HG03571 (cell line): Measurements from ENCODE around the gene CARD10.

ENCODE experiments used
- ATAC-seq: cut with Tn5 transposase; IDR thresholded peaks from one replicate; pipeline ENCODE4 v1.9.1; 2021; ENCODE audit not compliant: unreplicated experiment

CARD10 gene, protein sequence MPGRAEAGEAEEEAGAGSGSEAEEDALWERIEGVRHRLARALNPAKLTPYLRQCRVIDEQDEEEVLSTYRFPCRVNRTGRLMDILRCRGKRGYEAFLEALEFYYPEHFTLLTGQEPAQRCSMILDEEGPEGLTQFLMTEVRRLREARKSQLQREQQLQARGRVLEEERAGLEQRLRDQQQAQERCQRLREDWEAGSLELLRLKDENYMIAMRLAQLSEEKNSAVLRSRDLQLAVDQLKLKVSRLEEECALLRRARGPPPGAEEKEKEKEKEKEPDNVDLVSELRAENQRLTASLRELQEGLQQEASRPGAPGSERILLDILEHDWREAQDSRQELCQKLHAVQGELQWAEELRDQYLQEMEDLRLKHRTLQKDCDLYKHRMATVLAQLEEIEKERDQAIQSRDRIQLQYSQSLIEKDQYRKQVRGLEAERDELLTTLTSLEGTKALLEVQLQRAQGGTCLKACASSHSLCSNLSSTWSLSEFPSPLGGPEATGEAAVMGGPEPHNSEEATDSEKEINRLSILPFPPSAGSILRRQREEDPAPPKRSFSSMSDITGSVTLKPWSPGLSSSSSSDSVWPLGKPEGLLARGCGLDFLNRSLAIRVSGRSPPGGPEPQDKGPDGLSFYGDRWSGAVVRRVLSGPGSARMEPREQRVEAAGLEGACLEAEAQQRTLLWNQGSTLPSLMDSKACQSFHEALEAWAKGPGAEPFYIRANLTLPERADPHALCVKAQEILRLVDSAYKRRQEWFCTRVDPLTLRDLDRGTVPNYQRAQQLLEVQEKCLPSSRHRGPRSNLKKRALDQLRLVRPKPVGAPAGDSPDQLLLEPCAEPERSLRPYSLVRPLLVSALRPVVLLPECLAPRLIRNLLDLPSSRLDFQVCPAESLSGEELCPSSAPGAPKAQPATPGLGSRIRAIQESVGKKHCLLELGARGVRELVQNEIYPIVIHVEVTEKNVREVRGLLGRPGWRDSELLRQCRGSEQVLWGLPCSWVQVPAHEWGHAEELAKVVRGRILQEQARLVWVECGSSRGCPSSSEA

DNA sequence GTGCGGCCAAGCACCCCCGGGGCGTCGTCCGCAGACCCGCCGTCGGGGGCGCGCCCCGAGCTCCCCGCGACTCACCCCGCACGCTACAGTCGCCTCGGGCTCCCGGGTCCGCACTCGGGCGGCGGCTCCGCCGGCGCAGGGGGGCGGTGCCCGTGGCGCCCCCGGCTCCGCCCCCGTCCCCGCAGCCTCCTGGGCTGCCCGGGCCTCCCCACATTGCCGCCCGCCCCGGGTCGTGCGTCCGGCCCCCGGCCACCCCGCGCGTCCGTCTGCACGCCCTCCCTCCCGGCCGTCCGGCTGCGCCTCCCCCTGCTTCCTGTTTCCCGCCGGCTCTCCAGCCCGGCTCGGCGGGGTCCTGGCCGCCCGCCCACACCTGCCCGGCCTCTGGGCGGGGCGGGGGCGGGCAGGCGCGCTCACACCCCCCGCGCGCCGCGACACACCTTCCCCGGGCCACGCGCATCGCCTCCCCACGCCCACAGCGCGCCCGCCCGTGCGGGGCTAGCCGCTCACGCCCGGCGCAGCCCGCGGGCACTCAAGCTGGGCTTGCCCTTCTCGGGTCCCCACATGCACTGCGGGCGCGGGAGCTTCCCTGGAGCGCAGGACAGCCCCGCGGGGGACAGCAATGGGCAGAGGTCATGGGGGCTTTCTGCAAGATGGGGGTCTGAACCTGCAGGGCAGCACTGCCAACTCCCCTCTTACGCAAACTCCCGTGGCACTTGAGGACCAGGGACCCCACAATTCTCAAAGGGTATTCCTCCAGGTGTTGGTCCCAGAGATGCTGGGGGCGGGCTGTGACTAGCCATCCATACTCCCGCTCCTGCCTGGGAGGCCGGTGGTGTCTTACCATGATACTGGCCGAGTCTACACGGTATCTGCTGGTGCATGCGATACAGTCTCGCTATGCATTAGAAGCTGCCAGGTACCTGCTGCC is at the start of gene CARD10:
TSS of gene CARD10 (minus strand) at position 148 of the 928 bp plus-strand sequence. CDS start 215 bp downstream, outside the sequence.
- no peak for ATAC-seq

DNA sequence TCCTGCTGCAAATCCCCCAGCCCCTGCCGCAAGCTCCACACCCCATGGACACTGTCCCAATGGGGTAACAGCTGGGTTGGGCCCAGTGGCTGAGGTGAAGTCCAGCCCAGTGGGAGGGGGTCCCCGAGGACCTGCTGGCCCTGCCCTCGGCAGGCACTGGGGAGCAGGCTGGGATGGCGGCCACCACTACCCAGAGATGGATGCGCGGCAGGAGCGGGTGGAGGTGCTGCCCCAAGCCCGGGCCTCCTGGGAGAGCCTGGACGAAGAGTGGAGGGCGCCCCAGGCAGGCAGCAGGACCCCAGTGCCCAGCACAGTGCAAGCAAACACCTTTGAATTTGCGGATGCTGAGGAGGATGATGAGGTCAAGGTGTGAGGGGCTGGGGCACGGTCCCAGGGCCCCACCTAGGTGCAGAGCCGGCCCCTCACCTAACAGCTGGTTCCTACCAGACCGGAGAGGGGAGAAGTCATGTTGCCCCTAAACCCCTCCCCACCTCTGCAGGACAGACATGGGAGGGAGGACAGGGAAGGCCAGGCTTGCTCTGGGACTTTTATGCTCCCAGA is 49.3 kb upstream of the CARD10 start:
- ATAC-seq = no peak

DNA sequence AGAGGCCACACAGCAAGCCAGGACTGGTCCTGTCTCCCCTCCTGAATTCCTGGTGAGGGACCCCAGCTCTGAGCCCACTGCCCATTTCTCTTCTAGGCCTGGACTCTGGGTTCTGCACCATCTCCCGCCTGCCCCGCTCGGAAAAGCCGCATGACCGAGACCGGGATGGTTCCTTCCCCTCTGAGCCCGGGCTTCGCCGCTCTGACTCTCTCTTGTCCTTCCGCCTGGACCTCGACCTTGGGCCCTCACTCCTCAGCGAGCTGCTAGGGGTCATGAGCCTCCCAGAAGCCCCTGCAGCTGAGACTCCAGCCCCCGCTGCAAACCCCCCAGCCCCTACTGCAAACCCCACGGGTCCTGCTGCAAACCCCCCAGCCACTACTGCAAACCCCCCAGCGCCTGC is 48.8 kb upstream of the CARD10 start:
- ATAC-seq = no peak

- ATAC-seq = no peak
Observed at GRCh38 chr22:37566903-37567798, 47.9 kb upstream of the CARD10 start.

- ATAC-seq = no peak
Observed at GRCh38 chr22:37566329-37566837, 47.2 kb upstream of the CARD10 start.

DNA sequence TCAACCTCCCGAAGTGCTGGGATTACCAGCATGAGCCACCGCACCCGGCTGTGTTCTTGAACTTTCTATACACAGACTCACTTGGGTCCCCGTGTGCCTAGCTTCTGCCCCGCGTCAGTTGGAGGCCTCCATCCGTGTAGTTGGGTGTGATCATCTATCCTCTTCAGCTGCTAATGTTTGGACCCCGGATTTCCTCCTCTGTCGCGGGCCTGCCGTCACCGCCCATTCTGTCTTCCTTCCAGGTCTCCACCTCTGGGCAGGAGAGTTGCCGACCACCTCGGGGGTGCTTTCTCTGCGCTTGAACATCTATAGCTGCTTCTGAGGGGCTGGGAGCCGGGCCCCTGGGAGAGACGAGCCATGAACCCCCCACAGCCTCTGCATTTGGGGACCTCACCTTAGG is 46.6 kb upstream of the CARD10 start:
- no peak for ATAC-seq

- no peak for ATAC-seq
Observed at GRCh38 chr22:37564111-37564711, 45.0 kb upstream of the CARD10 start.

DNA sequence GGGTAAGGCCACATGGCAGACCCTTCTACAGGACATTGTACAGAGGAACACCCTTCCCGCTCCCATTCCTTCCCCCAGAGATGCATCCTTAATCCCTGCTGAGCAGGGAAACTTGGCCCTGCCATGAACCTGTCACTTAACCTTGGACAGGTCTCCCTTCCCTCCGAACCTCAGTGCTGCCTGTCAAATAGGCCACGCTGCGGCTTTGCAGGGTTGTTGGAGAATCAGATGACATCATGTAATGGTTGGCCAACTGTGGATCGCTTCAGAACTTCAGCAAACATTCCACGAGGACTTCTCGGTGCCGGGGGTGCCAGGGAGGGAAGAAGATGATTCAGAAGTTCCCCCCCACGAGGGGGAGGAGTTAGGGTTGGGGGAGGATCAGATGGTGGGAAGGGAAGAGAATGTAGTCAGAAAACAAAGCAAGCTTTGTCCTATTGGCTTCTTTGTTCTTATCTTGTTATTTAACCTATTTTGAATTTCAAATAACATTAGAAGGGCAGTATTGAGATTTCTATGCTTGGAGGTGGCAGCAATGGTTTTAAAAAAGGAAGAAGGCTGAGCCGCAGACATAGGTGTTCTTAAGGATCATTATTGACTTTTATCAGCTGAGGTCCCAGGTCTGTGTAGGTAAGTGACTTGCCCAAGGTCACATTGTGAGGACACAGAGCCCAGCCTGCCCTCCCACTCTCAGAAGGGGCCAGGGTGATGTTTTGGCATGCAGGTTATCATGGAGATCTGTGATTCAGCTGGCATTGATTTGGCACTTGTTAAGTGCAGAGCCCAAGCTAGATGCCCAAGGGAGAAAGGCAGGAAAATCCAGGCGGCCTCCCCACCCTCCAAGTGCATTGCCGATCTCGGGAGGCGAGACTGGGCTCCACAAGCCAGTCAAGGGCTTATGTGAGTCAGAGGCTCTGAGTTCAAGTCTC is 44.2 kb upstream of the CARD10 start:
- ATAC-seq = no peak

- no peak for ATAC-seq
Observed at GRCh38 chr22:37562049-37562875, 43.0 kb upstream of the CARD10 start.

- ATAC-seq = no peak
Observed at GRCh38 chr22:37561212-37562048, 42.2 kb upstream of the CARD10 start.

GRCh38 chr22:37560608-37561211 is 41.5 kb upstream of the CARD10 start:
- no peak for ATAC-seq

GRCh38 chr22:37559901-37560607 is 40.8 kb upstream of the CARD10 start, which contains the start of gene CDC42EP1:
TSS of gene CDC42EP1 (plus strand) at chr22:37560480. CDS start at chr22:37566350, 5,870 bp downstream.
- no peak for ATAC-seq

- ATAC-seq = no peak
Observed at GRCh38 chr22:37559521-37559900, 40.3 kb upstream of the CARD10 start.

DNA sequence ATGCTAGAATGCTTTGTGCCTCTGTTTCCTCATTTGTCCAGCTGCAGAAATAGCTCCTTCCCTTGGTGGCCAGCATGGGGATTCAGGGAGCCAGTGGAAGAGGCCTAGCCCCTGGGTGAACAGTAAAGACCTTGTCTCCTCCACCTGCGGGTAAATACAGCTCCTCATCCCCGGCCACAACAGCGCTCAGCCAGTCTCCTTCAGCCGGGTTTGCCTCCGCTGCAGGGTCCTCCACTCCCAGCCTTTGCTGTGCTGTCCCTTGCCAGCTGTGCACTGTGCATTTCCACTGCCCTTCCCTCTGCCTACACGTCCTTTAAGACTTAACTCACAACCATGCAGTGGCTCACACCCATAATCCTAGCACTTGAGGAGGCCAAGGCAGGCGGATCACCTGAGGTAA is 39.6 kb upstream of the CARD10 start:
- ATAC-seq = no peak
